GM19452 (cell line): Measurements from ENCODE around the gene FOXD4L1.
"Not testable (repeated sequence)": the region's sequence is repeated elsewhere in the genome, so short reads cannot be mapped to it uniquely, and the experiment has no call there.

Source experiments
- ATAC-seq: cut with Tn5 transposase; IDR thresholded peaks from one replicate; pipeline ENCODE4 v1.9.1; 2021; ENCODE audit not compliant: unreplicated experiment

The FOXD4L1 gene

GRCh38 chr2:113498365-113498764, at the start of gene FOXD4L1:
Gene FOXD4L1 (plus strand): TSS chr2:113498665. CDS start chr2:113499257, 592 bp downstream.
- ATAC-seq, result not testable (repeated sequence)

- not testable (repeated sequence) for ATAC-seq
Observed at GRCh38 chr2:113465770-113466169, 32.7 kb upstream of the FOXD4L1 start.

- not testable (repeated sequence) for ATAC-seq
Observed at GRCh38 chr2:113476688-113477368, 21.6 kb upstream of the FOXD4L1 start.

GRCh38 chr2:113496527-113496926, 1.9 kb upstream of the FOXD4L1 start:
- not testable (repeated sequence) for ATAC-seq

- ATAC-seq, result not testable (repeated sequence)
Observed at GRCh38 chr2:113499019-113499885, 787 bp downstream of the FOXD4L1 start.

GRCh38 chr2:113499886-113500722, 1.6 kb downstream of the FOXD4L1 start:
- not testable (repeated sequence) for ATAC-seq

- ATAC-seq, result not testable (repeated sequence)
Observed at GRCh38 chr2:113500723-113501038, 2.2 kb downstream of the FOXD4L1 start.

- not testable (repeated sequence) for ATAC-seq
Observed at GRCh38 chr2:113502216-113503093, 4.0 kb downstream of the FOXD4L1 start.

GRCh38 chr2:113503094-113504042, 4.9 kb downstream of the FOXD4L1 start:
- peak; percentile 78 for ATAC-seq

GRCh38 chr2:113504081-113504480, 5.6 kb downstream of the FOXD4L1 start:
- not testable (repeated sequence) for ATAC-seq

GRCh38 chr2:113507394-113508140, 9.1 kb downstream of the FOXD4L1 start:
- not testable (repeated sequence) for ATAC-seq

- not testable (repeated sequence) for ATAC-seq
Observed at GRCh38 chr2:113508187-113508586, 9.7 kb downstream of the FOXD4L1 start.

GRCh38 chr2:113510913-113511312, 12.4 kb downstream of the FOXD4L1 start:
- ATAC-seq, result not testable (repeated sequence)

- ATAC-seq, result not testable (repeated sequence)
Observed at GRCh38 chr2:113511859-113512258, 13.4 kb downstream of the FOXD4L1 start.

GRCh38 chr2:113515457-113515856, 17.0 kb downstream of the FOXD4L1 start:
- ATAC-seq, result not testable (repeated sequence)

GRCh38 chr2:113515995-113516394, 17.5 kb downstream of the FOXD4L1 start:
- not testable (repeated sequence) for ATAC-seq

- ATAC-seq, result not testable (repeated sequence)
Observed at GRCh38 chr2:113517025-113517424, 18.6 kb downstream of the FOXD4L1 start.

- not testable (repeated sequence) for ATAC-seq
Observed at GRCh38 chr2:113520837-113521236, 22.4 kb downstream of the FOXD4L1 start.
